Subcutaneous abdominal adipose tissue (tissue), 5 donors: Measurements from ENCODE around the gene CRABP2.
A peak's percentile ranks its signal among the peaks of the same experiment; 100 is the strongest.

Source experiments
- H3K27ac ChIP-seq: one replicate; pipeline ENCODE4 v1.7.0; 2013; ENCODE audit warnings: low read depth, mild to moderate bottlenecking, inconsistent platforms, low read length, moderate library complexity
- H3K27me3 ChIP-seq, 5 donors: one replicate each; pipeline ENCODE4 v1.7.0; 2013; ENCODE audit warnings: low read length in 5 of 5, inconsistent platforms in 1 of 5; ENCODE audit not compliant: control insufficient read depth in 5 of 5, insufficient read depth in 4 of 5
- H3K36me3 ChIP-seq, 5 donors: one replicate each; pipeline ENCODE4 v1.7.0; 2013; ENCODE audit warnings: low read length in 5 of 5; ENCODE audit not compliant: control insufficient read depth in 5 of 5, insufficient read depth in 5 of 5
- H3K4me1 ChIP-seq, 5 donors: one replicate each; pipeline ENCODE4 v1.7.0; 2013; ENCODE audit warnings: low read length in 5 of 5, mild to moderate bottlenecking in 3 of 5, moderate library complexity in 1 of 5; ENCODE audit not compliant: control insufficient read depth in 5 of 5, insufficient read depth in 5 of 5
- H3K4me3 ChIP-seq, 5 donors: one replicate each; pipeline ENCODE4 v1.7.0; 2013; ENCODE audit warnings: low read length in 5 of 5, low read depth in 1 of 5
- H3K9ac ChIP-seq, 5 donors: one replicate each; pipeline ENCODE4 v1.7.0; 2013; ENCODE audit warnings: low read length in 5 of 5, mild to moderate bottlenecking in 4 of 5, moderate library complexity in 3 of 5
- H3K9me3 ChIP-seq, 5 donors: one replicate each; pipeline ENCODE4 v1.7.0; 2013; ENCODE audit warnings: low read length in 5 of 5; ENCODE audit not compliant: control insufficient read depth in 5 of 5
- donor health status: healthy.
- donor health status: healthy.
- donor health status: healthy.
- donor health status: healthy.
- donor health status: healthy.

CRABP2 gene

GRCh38 chr1:156682166-156682890 is 23.1 kb downstream of the CRABP2 start:
- Histone ChIP-seq H3K9ac (no peak overlapping the region), H3K27ac (no peak overlapping the region), H3K9me3 (no peaks in the 10 kb centered on the region), H3K27me3 (peaks cover 9 to 47% (median 23%) of the 10 kb centered on the region in 5 donors), H3K4me3 (no peak overlapping the region), H3K36me3 (no peaks in the 10 kb centered on the region), H3K4me1 (peaks cover 0 to 7% (median 7%) of the 10 kb centered on the region in 5 donors)

DNA sequence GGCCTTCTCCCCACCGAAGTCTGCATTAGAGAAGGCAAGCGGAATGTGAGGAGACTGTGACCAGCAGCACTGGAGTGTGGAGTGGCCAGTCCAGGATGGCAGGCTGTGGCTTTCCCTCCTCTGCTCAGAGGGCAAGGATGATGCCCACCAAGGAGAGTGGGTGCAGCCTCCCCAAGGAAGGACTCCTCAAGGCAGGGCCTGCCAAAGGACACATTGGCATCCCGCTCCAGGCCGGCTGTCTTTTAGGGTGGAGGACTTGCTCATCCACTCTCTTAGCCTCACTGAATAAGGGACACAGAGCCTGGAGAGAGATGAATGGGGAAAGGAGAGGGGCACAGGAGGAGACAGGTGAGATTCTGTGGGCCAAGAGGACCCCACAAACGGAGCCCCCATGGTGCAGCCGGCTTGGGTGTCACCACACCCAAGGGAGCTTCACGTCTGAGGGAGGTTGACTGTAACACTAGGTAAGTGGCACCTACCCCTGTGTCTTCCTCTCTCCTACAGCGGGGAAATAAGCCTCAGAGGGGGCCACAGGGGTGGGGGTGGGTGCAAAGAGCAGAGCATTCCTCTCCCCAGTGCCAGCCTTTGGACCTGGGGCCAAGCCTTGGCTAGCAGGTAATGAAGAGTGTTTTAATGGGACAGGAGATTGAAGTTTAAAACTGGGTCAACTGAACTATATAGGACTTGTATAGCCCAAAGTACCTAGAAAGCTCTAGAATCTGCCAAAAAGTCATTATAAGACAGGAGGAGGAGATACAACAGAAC is 24.0 kb downstream of the CRABP2 start:
- Histone ChIP-seq H3K4me3 (no peak overlapping the region), H3K36me3 (no peaks in the 10 kb centered on the region), H3K27ac (no peak overlapping the region), H3K4me1 (peaks cover 0 to 15% (median 12%) of the 10 kb centered on the region in 5 donors), H3K27me3 (peaks cover 13 to 56% (median 24%) of the 10 kb centered on the region in 5 donors), H3K9ac (no peak overlapping the region), H3K9me3 (no peaks in the 10 kb centered on the region)

DNA sequence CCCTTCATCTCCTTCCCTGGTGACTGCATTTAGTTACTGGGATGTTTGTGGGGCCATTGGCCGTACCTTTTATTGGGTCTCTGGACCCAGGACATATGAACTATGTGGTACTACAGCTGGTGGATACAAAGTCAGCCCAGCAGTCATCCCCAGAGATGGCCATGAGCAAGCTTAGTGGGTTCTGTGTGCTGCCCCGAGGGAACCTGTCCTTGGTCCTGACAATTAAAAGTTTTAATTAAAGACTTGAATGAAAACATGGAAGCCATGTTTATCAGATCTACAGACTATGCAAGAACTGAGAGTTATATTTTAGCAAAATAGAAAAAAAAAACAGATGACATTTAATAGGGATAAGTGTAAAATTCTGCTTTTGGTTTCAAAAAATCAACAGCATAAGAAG is 25.3 kb downstream of the CRABP2 start:
- no peak overlapping the region for H3K9ac ChIP-seq
- peaks cover 0 to 26% (median 18%) of the 10 kb centered on the region in 5 donors for H3K4me1 ChIP-seq
- H3K27me3 ChIP-seq = peaks cover 13 to 64% (median 34%) of the 10 kb centered on the region in 5 donors
- H3K4me3 ChIP-seq = no peak overlapping the region
- no peak overlapping the region for H3K27ac ChIP-seq
- peaks cover 0 to under 1% (median 0%) of the 10 kb centered on the region in 5 donors for H3K36me3 ChIP-seq
- no peaks in the 10 kb centered on the region for H3K9me3 ChIP-seq

DNA sequence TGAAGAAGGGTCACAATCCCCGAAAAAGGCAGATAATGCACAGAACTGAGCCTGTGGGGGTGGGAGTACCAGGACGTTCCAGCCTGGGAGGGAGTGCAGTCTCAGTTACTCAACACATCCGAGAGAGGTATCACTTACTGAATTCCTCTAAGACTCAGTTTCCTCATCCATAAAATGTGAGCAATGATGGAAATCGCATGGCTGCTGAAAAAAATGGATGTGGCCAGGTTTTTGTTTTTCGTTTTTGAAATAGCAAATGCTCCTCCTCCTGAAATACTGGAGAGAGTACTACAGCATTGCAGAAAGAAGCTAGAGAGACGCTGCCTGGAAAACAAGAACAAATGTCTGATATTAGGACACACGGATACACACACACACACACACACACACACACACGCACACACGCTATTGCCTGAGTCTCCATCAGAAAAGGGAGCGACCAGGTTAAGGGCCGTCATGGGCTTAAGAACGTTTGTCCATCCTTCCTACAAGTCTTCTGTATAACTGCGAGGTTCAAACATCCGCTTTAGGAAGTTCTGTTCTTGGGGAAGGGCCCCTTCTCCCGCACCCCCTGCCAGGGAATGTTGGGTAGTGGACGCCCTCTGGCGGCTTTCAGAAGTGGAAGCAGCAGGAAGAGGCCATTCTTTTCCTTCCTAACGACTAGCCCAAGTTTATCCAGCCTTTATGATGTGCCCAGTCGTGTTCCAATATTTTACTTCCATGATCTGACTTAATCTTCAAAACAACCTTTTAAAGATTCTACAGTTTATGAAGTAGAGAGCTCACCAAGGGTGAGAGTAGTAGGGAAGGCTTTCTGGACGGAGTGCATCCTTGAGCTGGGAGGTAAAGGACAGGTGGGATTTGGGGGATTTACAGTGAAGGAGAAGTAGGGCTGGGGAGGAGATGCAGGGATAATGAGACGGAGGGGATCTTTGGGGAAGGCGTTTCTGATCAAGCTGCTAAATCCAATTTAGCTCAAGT is 27.5 kb downstream of the CRABP2 start:
- Histone ChIP-seq H3K9ac (peak overlapping the region in 1 of 5 donors; percentile 66), H3K4me3 (peak overlapping the region; percentile 21 to 72 (median 69)), H3K27me3 (peaks cover 19 to 65% (median 34%) of the 10 kb centered on the region in 5 donors), H3K27ac (peak overlapping the region; percentile 52), H3K36me3 (peaks cover 0 to 15% (median 8%) of the 10 kb centered on the region in 5 donors), H3K4me1 (peaks cover 0 to 45% (median 28%) of the 10 kb centered on the region in 5 donors), H3K9me3 (no peaks in the 10 kb centered on the region)

DNA sequence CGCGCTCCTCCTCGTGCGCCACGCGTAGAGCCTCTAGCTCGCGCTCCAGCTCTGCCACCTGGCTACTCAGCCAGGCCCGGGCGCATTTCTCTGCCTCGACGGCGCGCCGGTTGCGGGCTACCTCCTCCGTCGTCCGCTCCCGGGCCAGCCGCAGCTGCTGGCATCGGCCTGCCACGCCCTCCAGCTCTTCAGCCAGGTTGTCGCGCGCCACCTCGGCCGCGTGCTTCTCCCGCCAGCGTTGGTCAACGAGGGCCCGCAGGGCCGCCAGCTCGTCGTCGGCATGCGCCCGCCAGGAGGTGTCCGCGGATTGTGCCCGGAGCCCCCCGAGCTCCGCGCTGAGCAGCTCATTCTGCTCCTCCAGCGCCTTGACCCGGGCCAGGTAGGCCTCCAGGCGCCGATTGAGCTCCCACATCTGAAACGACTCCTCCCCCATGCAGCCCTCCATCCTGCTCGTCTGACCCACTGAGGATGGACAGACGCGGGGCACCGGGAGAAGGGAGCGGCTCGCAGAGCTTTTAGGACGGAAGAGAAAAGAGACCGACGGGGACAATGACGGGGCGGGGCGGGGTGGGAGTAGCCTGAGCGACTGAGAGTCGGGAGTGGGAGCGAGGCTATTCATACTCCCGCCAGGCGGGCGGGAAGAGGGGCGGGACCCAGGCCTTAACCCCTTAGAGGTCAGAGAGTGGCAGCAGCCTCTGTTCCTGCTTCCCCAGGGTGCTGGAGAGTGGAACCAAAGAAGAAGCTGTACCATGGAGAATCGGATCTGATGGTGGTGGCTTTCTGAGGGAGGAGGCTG is 28.4 kb downstream of the CRABP2 start, which contains the start of gene NES:
Gene NES (minus strand): TSS at position 588 of the 796 bp plus-strand sequence. CDS start 143 bp downstream, at position 445.
- peaks cover 19 to 64% (median 34%) of the 10 kb centered on the region in 5 donors for H3K27me3 ChIP-seq
- peak within 1 kb of the TSS in 3 of 5 donors; percentile 66 to 72 (median 70) for H3K9ac ChIP-seq
- peak within 1 kb of the TSS; percentile 62 for H3K27ac ChIP-seq
- peaks cover 0 to 23% (median 8%) of the 10 kb centered on the region in 5 donors for H3K36me3 ChIP-seq
- H3K4me3 ChIP-seq = peak within 1 kb of the TSS; percentile 25 to 72 (median 69)
- no peaks in the 10 kb centered on the region for H3K9me3 ChIP-seq
- peaks cover 0 to 49% (median 28%) of the 10 kb centered on the region in 5 donors for H3K4me1 ChIP-seq

- Histone ChIP-seq H3K9ac (peak overlapping the region in 3 of 5 donors; percentile 31 to 72 (median 47)), H3K4me3 (peak overlapping the region; percentile 1 to 70 (median 69)), H3K4me1 (peaks cover 0 to 50% (median 28%) of the 10 kb centered on the region in 5 donors), H3K36me3 (peaks cover 0 to 24% (median 8%) of the 10 kb centered on the region in 5 donors), H3K27me3 (peaks cover 17 to 58% (median 30%) of the 10 kb centered on the region in 5 donors), H3K27ac (peak overlapping the region; percentile 62), H3K9me3 (no peaks in the 10 kb centered on the region)
Measured at GRCh38 chr1:156676114-156676819, 29.1 kb downstream of the CRABP2 start.

DNA sequence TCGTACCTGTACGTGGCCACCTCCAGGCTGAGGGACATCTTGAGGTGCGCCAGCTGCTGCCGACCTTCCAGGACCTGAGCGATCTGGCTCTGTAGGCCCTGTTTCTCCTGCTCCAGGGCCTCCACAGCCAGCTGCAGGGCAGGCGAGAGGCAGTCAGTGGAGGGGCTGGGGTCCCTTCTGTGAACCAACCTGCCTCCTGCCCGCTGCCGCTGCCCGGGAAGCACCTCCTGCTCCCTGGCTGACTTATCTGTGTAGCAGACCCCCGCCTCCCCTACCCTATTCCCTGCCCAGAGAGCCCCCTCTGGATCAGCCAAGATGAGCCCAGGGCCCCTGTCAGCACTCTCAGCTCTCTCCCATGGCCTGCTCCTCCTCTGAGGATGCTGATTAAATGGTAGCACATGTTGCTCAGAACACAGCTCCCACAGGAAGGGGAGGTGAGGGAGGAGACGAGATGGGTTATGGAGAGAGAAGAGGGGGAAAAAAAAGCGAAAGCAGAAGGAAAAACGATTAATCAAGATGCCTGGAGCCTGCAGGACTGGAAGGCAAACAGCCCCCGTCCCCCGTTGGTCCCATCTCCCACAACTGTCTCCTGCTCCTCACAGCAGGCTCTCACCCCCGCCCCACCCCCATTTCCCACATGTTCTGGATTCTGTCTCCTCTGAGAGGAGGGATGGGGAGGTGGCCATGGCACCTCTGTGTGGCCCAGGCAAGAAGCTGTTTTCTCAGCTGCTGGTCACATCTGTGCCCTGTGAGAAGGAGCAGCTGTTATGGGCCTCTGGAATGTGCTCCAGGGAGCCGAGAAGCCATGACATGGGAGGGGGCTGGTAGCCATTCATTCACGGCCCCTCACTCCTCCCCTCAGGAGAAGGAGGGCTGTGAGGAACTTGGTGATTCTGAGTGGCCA is 29.9 kb downstream of the CRABP2 start:
- peaks cover 13 to 57% (median 25%) of the 10 kb centered on the region in 5 donors for H3K27me3 ChIP-seq
- H3K4me1 ChIP-seq = peaks cover 0 to 56% (median 28%) of the 10 kb centered on the region in 5 donors
- peak overlapping the region in 4 of 5 donors; percentile 48 to 70 (median 69) for H3K4me3 ChIP-seq
- peak overlapping the region; percentile 62 for H3K27ac ChIP-seq
- H3K36me3 ChIP-seq = peaks cover 0 to 28% (median 8%) of the 10 kb centered on the region in 5 donors
- no peaks in the 10 kb centered on the region for H3K9me3 ChIP-seq
- peak overlapping the region in 3 of 5 donors; percentile 47 to 72 (median 47) for H3K9ac ChIP-seq
